IPS-18c (cell line): ENCODE results near the gene TFDP2.

Source experiments
- H3K4me3 ChIP-seq: 2 replicates; pipeline ENCODE4 v1.7.0; 2013; ENCODE audit warnings: low read depth, mild to moderate bottlenecking, low read length, moderate library complexity; ENCODE audit not compliant: insufficient read depth
- H3K9me3 ChIP-seq: one replicate; pipeline ENCODE4 v1.6.1; 2013; ENCODE audit warnings: mild to moderate bottlenecking, low read length, moderate library complexity; ENCODE audit not compliant: control insufficient read depth, insufficient read depth

TFDP2 gene

DNA sequence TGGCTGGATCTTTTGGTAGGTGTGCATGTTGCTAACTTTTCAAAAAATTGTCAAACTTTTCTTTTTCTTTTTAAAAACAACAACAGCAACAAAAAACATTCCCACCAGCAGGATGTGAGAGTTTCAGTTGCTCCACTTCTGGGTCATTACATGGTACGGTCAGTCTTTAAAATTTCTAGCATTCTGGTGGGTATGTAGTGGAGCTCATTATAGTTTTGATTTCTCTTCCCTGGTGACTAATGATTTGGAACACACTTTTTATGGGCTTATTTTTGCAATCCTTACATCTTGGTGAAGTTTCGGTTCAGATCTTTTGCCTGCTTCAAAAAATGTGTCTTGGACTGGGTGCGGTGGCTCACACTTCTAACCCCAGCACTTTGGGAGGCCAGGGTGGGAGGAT lies 253.6 kb downstream of the TFDP2 start:
- H3K4me3 ChIP-seq = no peak overlapping the region

DNA sequence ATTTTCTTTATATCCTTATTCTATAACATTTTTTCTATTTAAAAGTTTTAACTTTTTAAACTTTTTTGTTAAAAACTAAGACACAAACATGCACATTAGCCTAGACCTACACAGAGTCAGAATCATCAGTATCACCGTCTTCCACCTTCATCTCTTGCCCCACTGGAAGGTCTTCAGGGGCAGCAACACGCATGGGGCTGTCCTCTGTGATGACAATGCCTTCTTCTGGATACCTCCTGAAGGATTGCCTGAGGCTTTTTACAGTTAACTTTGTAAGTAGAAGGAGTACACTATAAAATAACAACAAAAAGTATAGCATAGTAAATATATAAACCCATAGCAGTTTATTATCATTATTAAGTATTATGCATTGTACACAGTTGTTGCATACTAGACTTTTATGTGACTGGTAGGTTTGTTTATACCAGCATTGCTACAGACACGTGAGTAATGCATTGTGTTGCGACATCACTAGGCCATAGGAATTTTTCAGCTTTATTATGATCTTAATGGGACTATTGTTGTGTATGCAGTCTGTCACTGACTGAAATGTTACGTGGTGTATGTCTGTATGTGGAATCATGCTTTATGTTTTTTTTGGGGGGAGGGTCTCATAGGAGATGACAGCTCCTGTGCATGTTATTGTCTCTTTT lies 254.7 kb downstream of the TFDP2 start:
- H3K9me3 ChIP-seq = no peaks in the 10 kb centered on the region

More for the DNA sequence above, 253.6 kb downstream of the TFDP2 start:
- peaks cover 3% of the 10 kb centered on the region for H3K9me3 ChIP-seq

More for the DNA sequence above, 254.7 kb downstream of the TFDP2 start:
- no peak overlapping the region for H3K4me3 ChIP-seq
